Measurements from ENCODE around the gene ATP6AP2.

- TF ChIP-seq POLR2AphosphoS5 (IDR thresholded peaks at IDR 0.05; ENCODE audit: low read depth, low read length) (no peak), FOXP2 (optimal IDR thresholded peaks at IDR 0.05; ENCODE audit: borderline replicate concordance, extremely low read depth, extremely low read length, insufficient read depth) (no peak), SIN3A (IDR thresholded peaks at IDR 0.05; ENCODE audit: borderline replicate concordance, insufficient read depth, low read length) (no peak)
- TF ChIP-seq, protein P1, sequence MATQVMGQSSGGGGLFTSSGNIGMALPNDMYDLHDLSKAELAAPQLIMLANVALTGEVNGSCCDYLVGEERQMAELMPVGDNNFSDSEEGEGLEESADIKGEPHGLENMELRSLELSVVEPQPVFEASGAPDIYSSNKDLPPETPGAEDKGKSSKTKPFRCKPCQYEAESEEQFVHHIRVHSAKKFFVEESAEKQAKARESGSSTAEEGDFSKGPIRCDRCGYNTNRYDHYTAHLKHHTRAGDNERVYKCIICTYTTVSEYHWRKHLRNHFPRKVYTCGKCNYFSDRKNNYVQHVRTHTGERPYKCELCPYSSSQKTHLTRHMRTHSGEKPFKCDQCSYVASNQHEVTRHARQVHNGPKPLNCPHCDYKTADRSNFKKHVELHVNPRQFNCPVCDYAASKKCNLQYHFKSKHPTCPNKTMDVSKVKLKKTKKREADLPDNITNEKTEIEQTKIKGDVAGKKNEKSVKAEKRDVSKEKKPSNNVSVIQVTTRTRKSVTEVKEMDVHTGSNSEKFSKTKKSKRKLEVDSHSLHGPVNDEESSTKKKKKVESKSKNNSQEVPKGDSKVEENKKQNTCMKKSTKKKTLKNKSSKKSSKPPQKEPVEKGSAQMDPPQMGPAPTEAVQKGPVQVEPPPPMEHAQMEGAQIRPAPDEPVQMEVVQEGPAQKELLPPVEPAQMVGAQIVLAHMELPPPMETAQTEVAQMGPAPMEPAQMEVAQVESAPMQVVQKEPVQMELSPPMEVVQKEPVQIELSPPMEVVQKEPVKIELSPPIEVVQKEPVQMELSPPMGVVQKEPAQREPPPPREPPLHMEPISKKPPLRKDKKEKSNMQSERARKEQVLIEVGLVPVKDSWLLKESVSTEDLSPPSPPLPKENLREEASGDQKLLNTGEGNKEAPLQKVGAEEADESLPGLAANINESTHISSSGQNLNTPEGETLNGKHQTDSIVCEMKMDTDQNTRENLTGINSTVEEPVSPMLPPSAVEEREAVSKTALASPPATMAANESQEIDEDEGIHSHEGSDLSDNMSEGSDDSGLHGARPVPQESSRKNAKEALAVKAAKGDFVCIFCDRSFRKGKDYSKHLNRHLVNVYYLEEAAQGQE (IDR thresholded peaks at IDR 0.05; ENCODE audit: insufficient read depth in 1 of 2, low read depth in 2 of 2, low read length in 2 of 2) = no peak
Measured at GRCh38 chrX:40570346-40571093, 10.2 kb upstream of the ATP6AP2 start.
